Neural cell (in vitro differentiated cells): ENCODE results near the gene ATF5.
"Not testable (repeated sequence)": the region's sequence is repeated elsewhere in the genome, so short reads cannot be mapped to it uniquely, and the experiment has no call there.

Experiments used
- EZH2 ChIP-seq: fragments of 200-600, 300-800 bp; shearing (Covaris generic), sonication (generic); IDR thresholded peaks from 2 replicates; pipeline ENCODE4 v1.6.1; 2014; ENCODE audit warnings: antibody characterized with exemption, low read length, borderline replicate concordance, mild to moderate bottlenecking; ENCODE audit not compliant: insufficient read depth, poor library complexity, severe bottlenecking
- TF ChIP-seq, protein P1 (sequence below): fragments of 450-650 bp; IDR thresholded peaks from 2 replicates; pipeline ENCODE4 v1.5.1; 2014; ENCODE audit warnings: antibody characterized with exemption, mild to moderate bottlenecking, moderate library complexity; ENCODE audit not compliant: poor library complexity, severe bottlenecking

DNA sequence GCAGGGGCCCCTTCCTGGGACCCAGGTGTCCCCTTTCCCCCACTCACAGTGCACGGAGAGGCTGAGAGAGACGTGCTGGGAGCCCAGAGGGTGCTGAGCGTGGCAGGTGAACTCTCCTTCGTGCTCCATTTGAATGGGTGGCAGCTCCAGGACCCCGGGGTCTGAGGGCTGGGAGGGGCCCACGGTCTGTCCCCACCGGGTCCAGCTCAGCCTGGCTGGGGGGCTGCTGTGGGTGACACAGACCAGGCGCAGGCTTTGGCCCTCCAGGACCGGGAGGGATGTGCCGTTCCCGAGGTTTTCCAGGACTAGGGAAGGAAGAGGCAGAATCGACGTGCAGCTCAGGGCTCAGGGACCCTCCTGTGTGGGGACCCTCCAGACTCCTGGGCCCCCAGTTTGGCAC lies 29.6 kb downstream of the ATF5 start:
- TF ChIP-seq, protein P1, sequence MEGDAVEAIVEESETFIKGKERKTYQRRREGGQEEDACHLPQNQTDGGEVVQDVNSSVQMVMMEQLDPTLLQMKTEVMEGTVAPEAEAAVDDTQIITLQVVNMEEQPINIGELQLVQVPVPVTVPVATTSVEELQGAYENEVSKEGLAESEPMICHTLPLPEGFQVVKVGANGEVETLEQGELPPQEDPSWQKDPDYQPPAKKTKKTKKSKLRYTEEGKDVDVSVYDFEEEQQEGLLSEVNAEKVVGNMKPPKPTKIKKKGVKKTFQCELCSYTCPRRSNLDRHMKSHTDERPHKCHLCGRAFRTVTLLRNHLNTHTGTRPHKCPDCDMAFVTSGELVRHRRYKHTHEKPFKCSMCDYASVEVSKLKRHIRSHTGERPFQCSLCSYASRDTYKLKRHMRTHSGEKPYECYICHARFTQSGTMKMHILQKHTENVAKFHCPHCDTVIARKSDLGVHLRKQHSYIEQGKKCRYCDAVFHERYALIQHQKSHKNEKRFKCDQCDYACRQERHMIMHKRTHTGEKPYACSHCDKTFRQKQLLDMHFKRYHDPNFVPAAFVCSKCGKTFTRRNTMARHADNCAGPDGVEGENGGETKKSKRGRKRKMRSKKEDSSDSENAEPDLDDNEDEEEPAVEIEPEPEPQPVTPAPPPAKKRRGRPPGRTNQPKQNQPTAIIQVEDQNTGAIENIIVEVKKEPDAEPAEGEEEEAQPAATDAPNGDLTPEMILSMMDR, result not testable (repeated sequence)
- not testable (repeated sequence) for TF ChIP-seq EZH2
